ES-I3 (cell line): ENCODE data around the gene GAP43.

ENCODE experiments used
- H3K36me3 ChIP-seq: 2 replicates; pipeline ENCODE4 v1.6.1; 2013; ENCODE audit warnings: mild to moderate bottlenecking, low read length, control low read depth, moderate library complexity; ENCODE audit not compliant: insufficient read depth
- H3K4me1 ChIP-seq: 2 replicates; pipeline ENCODE4 v1.6.1; 2013; ENCODE audit warnings: mild to moderate bottlenecking, control low read depth, low read length; ENCODE audit not compliant: insufficient read depth
- H3K9ac ChIP-seq: 2 replicates; pipeline ENCODE4 v1.6.1; 2013; ENCODE audit warnings: low read depth, mild to moderate bottlenecking, low read length, moderate library complexity
- H3K9me3 ChIP-seq: 2 replicates; pipeline ENCODE4 v1.6.1; 2013; ENCODE audit warnings: mild to moderate bottlenecking, low read length, moderate library complexity; ENCODE audit not compliant: control insufficient read depth, insufficient read depth

The GAP43 gene

GRCh38 chr3:115687721-115688120 is 64.4 kb downstream of the GAP43 start:
- no peaks in the 10 kb centered on the region for H3K36me3 ChIP-seq
- H3K9me3 ChIP-seq: no peaks in the 10 kb centered on the region
- no peak overlapping the region for H3K9ac ChIP-seq

GRCh38 chr3:115688418-115688817 is 65.1 kb downstream of the GAP43 start:
- no peaks in the 10 kb centered on the region for H3K9me3 ChIP-seq
- no peaks in the 10 kb centered on the region for H3K36me3 ChIP-seq
- H3K9ac ChIP-seq: no peak overlapping the region
- peaks cover 9% of the 10 kb centered on the region for H3K4me1 ChIP-seq

More at GRCh38 chr3:115687721-115688120, 64.4 kb downstream of the GAP43 start:
- H3K4me1 ChIP-seq: peaks cover 9% of the 10 kb centered on the region; the same call in 1 of the 2 replicates

- no peaks in the 10 kb centered on the region for H3K36me3 ChIP-seq
These were observed 66.6 kb downstream of the GAP43 start for GRCh38 chr3:115689928-115690327.

GRCh38 chr3:115691964-115692363 is 68.7 kb downstream of the GAP43 start:
- H3K9me3 ChIP-seq: no peaks in the 10 kb centered on the region
- H3K4me1 ChIP-seq: peaks cover 6% of the 10 kb centered on the region
- H3K9ac ChIP-seq: no peak overlapping the region
- no peaks in the 10 kb centered on the region for H3K36me3 ChIP-seq

More at GRCh38 chr3:115689928-115690327, 66.6 kb downstream of the GAP43 start:
- Histone ChIP-seq H3K9me3 (no peaks in the 10 kb centered on the region), H3K4me1 (peaks cover 9% of the 10 kb centered on the region), H3K9ac (no peak overlapping the region)

GRCh38 chr3:115692887-115693524 is 69.7 kb downstream of the GAP43 start:
- Histone ChIP-seq H3K9ac (no peak overlapping the region), H3K36me3 (no peaks in the 10 kb centered on the region), H3K4me1 (peaks cover 6% of the 10 kb centered on the region), H3K9me3 (no peaks in the 10 kb centered on the region)

- no peaks in the 10 kb centered on the region for H3K36me3 ChIP-seq
- no peaks in the 10 kb centered on the region for H3K9me3 ChIP-seq
- peaks cover 11% of the 10 kb centered on the region for H3K4me1 ChIP-seq
- H3K9ac ChIP-seq: no peak overlapping the region
These were observed 70.6 kb downstream of the GAP43 start for GRCh38 chr3:115693868-115694267.

- H3K36me3 ChIP-seq: no peaks in the 10 kb centered on the region
- H3K9me3 ChIP-seq: no peaks in the 10 kb centered on the region
- peaks cover 11% of the 10 kb centered on the region for H3K4me1 ChIP-seq
- no peak overlapping the region for H3K9ac ChIP-seq
These were observed 71.8 kb downstream of the GAP43 start for GRCh38 chr3:115695090-115695489.

GRCh38 chr3:115697263-115698053 is 74.1 kb downstream of the GAP43 start:
- Histone ChIP-seq H3K36me3 (no peaks in the 10 kb centered on the region), H3K4me1 (peaks cover 8% of the 10 kb centered on the region), H3K9me3 (no peaks in the 10 kb centered on the region; the same call in 1 of the 2 replicates), H3K9ac (no peak overlapping the region)

- H3K4me1 ChIP-seq: peaks cover 5% of the 10 kb centered on the region; the same call in 1 of the 2 replicates
- no peak overlapping the region for H3K9ac ChIP-seq
- no peaks in the 10 kb centered on the region; the same call in 1 of the 2 replicates for H3K9me3 ChIP-seq
- H3K36me3 ChIP-seq: no peaks in the 10 kb centered on the region
These were observed 75.7 kb downstream of the GAP43 start for GRCh38 chr3:115698851-115699591.

GRCh38 chr3:115699706-115700105 is 76.4 kb downstream of the GAP43 start:
- H3K9ac ChIP-seq: no peak overlapping the region
- H3K9me3 ChIP-seq: no peaks in the 10 kb centered on the region; the same call in 1 of the 2 replicates
- peaks cover 5% of the 10 kb centered on the region; the same call in 1 of the 2 replicates for H3K4me1 ChIP-seq
- H3K36me3 ChIP-seq: no peaks in the 10 kb centered on the region

GRCh38 chr3:115702598-115702997 is 79.3 kb downstream of the GAP43 start:
- no peaks in the 10 kb centered on the region for H3K36me3 ChIP-seq
- peaks cover 5% of the 10 kb centered on the region; the same call in 1 of the 2 replicates for H3K4me1 ChIP-seq
- no peaks in the 10 kb centered on the region; the same call in 1 of the 2 replicates for H3K9me3 ChIP-seq
- H3K9ac ChIP-seq: no peak overlapping the region

- H3K4me1 ChIP-seq: no peaks in the 10 kb centered on the region
- no peaks in the 10 kb centered on the region; the same call in 1 of the 2 replicates for H3K36me3 ChIP-seq
- no peaks in the 10 kb centered on the region; the same call in 1 of the 2 replicates for H3K9me3 ChIP-seq
- no peak overlapping the region for H3K9ac ChIP-seq
These were observed 81.5 kb downstream of the GAP43 start for GRCh38 chr3:115704661-115705338.

- Histone ChIP-seq H3K9ac (no peak overlapping the region), H3K4me1 (no peaks in the 10 kb centered on the region), H3K9me3 (no peaks in the 10 kb centered on the region; the same call in 1 of the 2 replicates), H3K36me3 (no peaks in the 10 kb centered on the region; the same call in 1 of the 2 replicates)
These were observed 83.1 kb downstream of the GAP43 start for GRCh38 chr3:115706311-115706829.
